Endothelial cell of umbilical vein (primary cell): ENCODE measurements around the gene NCEH1. TPM values are rescaled to one million over a fixed set of nuclear protein-coding genes. Genes with fewer than 3 reads are reported as not detected.

ENCODE experiments used
- BruUV-seq: library from RNA; stranded (reverse); fragments of 400-500 nt; replicated peaks from 2 replicates; lab custom pipeline; 2021; lab: Mats Ljungman, UMichigan
- CTCF ChIA-PET: fragments of 300-600, 350-600 bp; sonication (Branson Sonifier 250); formaldehyde crosslinking; loops from one replicate; lab custom pipeline; 2021; ENCODE audit warnings: antibody characterized with exemption, inconsistent platforms; lab: Charles Lee
- POLR2A ChIA-PET: fragments of 300-600, 350-600 bp; sonication (Branson Sonifier 250); formaldehyde crosslinking; loops from one replicate; lab custom pipeline; 2021; ENCODE audit warnings: antibody characterized with exemption, inconsistent platforms; lab: Charles Lee
- DNase-seq: peaks from one replicate; pipeline ENCODE4 v3.0.0-alpha.2; 2011; ENCODE audit warnings: low read depth, low spot score
- FAIRE-seq: peaks from 2 replicates; lab custom pipeline; 2011; peaks lifted over from hg19 to GRCh38; lab: Jason Lieb, UNC
- H2AFZ ChIP-seq: 2 replicates; pipeline ENCODE4 v1.6.0; 2012; ENCODE audit warnings: low read depth, low read length, control low read depth, inconsistent platforms
- H3K27ac ChIP-seq: 2 replicates; pipeline ENCODE4 v1.5.1; 2011; ENCODE audit warnings: low read depth, mild to moderate bottlenecking, control low read depth, low read length, moderate library complexity; ENCODE audit not compliant: insufficient read depth
- H3K27me3 ChIP-seq, 2 experiments: 2 replicates each; pipeline versions ENCODE4 v1.6.0 to v1.6.1; 2011; ENCODE audit warnings: low read length in 2 of 2, mixed read lengths in 1 of 2; ENCODE audit not compliant: control insufficient read depth in 2 of 2, insufficient read depth in 2 of 2
- H3K36me3 ChIP-seq, 2 experiments: 2 replicates in 1 of 2; 3 replicates in 1 of 2; pipeline ENCODE4 v1.5.1; 2011; ENCODE audit warnings: low read length in 2 of 2, mild to moderate bottlenecking in 1 of 2, moderate library complexity in 1 of 2; ENCODE audit not compliant: control insufficient read depth in 2 of 2, insufficient read depth in 2 of 2; ENCODE audit errors: extremely low read depth in 1 of 2
- H3K4me1 ChIP-seq: 3 replicates; pipeline ENCODE4 v1.5.1; 2011; ENCODE audit warnings: mild to moderate bottlenecking, low read length; ENCODE audit not compliant: control insufficient read depth, insufficient read depth; ENCODE audit errors: extremely low read depth
- H3K4me2 ChIP-seq: 2 replicates; pipeline ENCODE4 v1.6.1; 2011; ENCODE audit warnings: low read length, control low read depth, mixed read lengths; ENCODE audit not compliant: insufficient read depth
- H3K4me3 ChIP-seq, 3 experiments: fragments of 200-600 bp in 1 of 3; sonication (generic), shearing (Covaris generic) in 1 of 3; replicated peaks in 1 of 3; 2 replicates each; pipeline ENCODE4 v1.5.1; 2011 to 2016; ENCODE audit warnings: control low read depth in 3 of 3, low read length in 3 of 3, mild to moderate bottlenecking in 2 of 3, inconsistent platforms in 1 of 3, low read depth in 1 of 3, moderate library complexity in 1 of 3; ENCODE audit not compliant: insufficient read depth in 1 of 3
- H3K79me2 ChIP-seq: 2 replicates; pipeline ENCODE4 v1.6.0; 2012; ENCODE audit warnings: low read length, inconsistent platforms; ENCODE audit not compliant: control insufficient read depth, insufficient read depth
- H3K9ac ChIP-seq: replicated peaks from 2 replicates; pipeline ENCODE3; 2011; ENCODE audit warnings: low read length, control low read depth; ENCODE audit not compliant: insufficient read depth; ENCODE audit errors: extremely low read depth
- H3K9me1 ChIP-seq: replicated peaks from 3 replicates; pipeline ENCODE4 v1.6.0; 2011; ENCODE audit warnings: mild to moderate bottlenecking, low read length; ENCODE audit not compliant: control insufficient read depth, insufficient read depth; ENCODE audit errors: extremely low read depth
- H3K9me3 ChIP-seq: replicated peaks from 2 replicates; pipeline ENCODE4 v1.5.1; 2012; ENCODE audit warnings: low read length, inconsistent platforms; ENCODE audit not compliant: control insufficient read depth, insufficient read depth
- H4K20me1 ChIP-seq: replicated peaks from 2 replicates; pipeline ENCODE3; 2011; ENCODE audit warnings: mild to moderate bottlenecking, low read length; ENCODE audit not compliant: control insufficient read depth, insufficient read depth; ENCODE audit errors: extremely low read depth
- CTCF ChIP-seq, 2 donors: IDR thresholded peaks; 1 replicate in 1 of 2; 2 replicates in 1 of 2; pipeline ENCODE4 v1.5.1; 2011; ENCODE audit warnings: low read length in 2 of 2, mild to moderate bottlenecking in 2 of 2, moderate library complexity in 2 of 2, control low read depth in 1 of 2, inconsistent platforms in 1 of 2, low read depth in 1 of 2; ENCODE audit not compliant: insufficient read depth in 1 of 2; ENCODE audit errors: extremely low read depth in 1 of 2
- FOS ChIP-seq: IDR thresholded peaks from 2 replicates; pipeline ENCODE4 v1.6.1; 2011; ENCODE audit warnings: mild to moderate bottlenecking, low read length, moderate library complexity, borderline replicate concordance; ENCODE audit not compliant: insufficient read depth
- JUN ChIP-seq: IDR thresholded peaks from 2 replicates; pipeline ENCODE4 v1.6.1; 2011; ENCODE audit warnings: borderline replicate concordance, low read depth; ENCODE audit not compliant: insufficient read length, insufficient read depth
- MAX ChIP-seq: IDR thresholded peaks from 2 replicates; pipeline ENCODE4 v1.6.1; 2011; ENCODE audit not compliant: insufficient read depth, insufficient read length
- POLR2A ChIP-seq: IDR thresholded peaks from 2 replicates; pipeline ENCODE4 v1.6.1; 2012; ENCODE audit warnings: low read depth, mild to moderate bottlenecking, control low read depth, low read length
- dilution Hi-C: fragments of 300-500 bp; cut with MboI; formaldehyde crosslinking; loops from one replicate; pipeline ENCODE4 v1.15.0; 2019; ENCODE audit warnings: low sequenced_read_pairs; ENCODE audit not compliant: extremely low pct_ligation_motif_present
- intact Hi-C: fragments of 100-400 bp; cut with micrococcal nuclease; formaldehyde crosslinking; loops from one replicate; pipeline ENCODE4 v1.10.0; 2022
- polyA plus RNA-seq, 4 experiments: library from polyadenylated mRNA; depleted of rRNA in 3 of 4; stranded (reverse) in 3 of 4; unstranded in 1 of 4; fragments of >200 nt; gene quantifications; 2 replicates each; pipeline versions ENCODE4 v1.2.1 to v1.2.3, GENCODE V29; 2011 to 2012; ENCODE audit warnings: missing spikeins in 1 of 4
- total RNA-seq: library from RNA; stranded (reverse); gene quantifications from 2 replicates; pipeline ENCODE4 v1.2.3, GENCODE V29; 2021

Gene NCEH1
- total and polyA plus RNA-seq, 2 donors (not counting 3 experiments of a cell fraction or from before 2014, with no cell fraction given): 10.0 to 20.3 TPM

- no peaks in the 10 kb centered on the region for H3K9me3 ChIP-seq
- BruUV-seq: no TSS peak
- peak overlapping the region; percentile 15 for H2AFZ ChIP-seq
- no peaks in the 10 kb centered on the region for H3K27me3 ChIP-seq
- CTCF ChIA-PET: interaction anchor here (0.6 to 3.1 kb wide), 17 partner anchors 10 to 291 kb away, joined by 3 to 31 read pairs (median 3); no protein-coding TSS in a partner anchor
- H3K4me1 ChIP-seq: peaks cover 16% of the 10 kb centered on the region
- peak; percentile 78 for FAIRE-seq
- H3K9me1 ChIP-seq: no peaks in the 10 kb centered on the region
- dilution Hi-C loops (no loop called here), intact Hi-C loops (loop anchor here (1.0 kb wide), 3 partner anchors 27 to 133 kb away; no protein-coding TSS in a partner anchor)
- peak overlapping the region in 1 of 3 experiments; percentile 26 for H3K4me3 ChIP-seq
- H3K27ac ChIP-seq: peak overlapping the region; percentile 42
- H3K36me3 ChIP-seq: no peaks in the 10 kb centered on the region
- POLR2A ChIA-PET: interaction anchor here (0.6 kb wide), 1 partner anchor 156 kb away, joined by 8 read pairs; no protein-coding TSS in a partner anchor
- DNase-seq: peak; percentile 88
- peak overlapping the region; percentile 48 for H3K4me2 ChIP-seq
- TF ChIP-seq MAX: no peak
- no peak for TF ChIP-seq POLR2A
- peak; percentile 80 for TF ChIP-seq FOS
- TF ChIP-seq JUN: peak; percentile 70
- peak; percentile 50 to 53 for TF ChIP-seq CTCF (IDR thresholded peaks at IDR 0.05; ENCODE audit: extremely low read depth in 1 of 2, insufficient read depth in 1 of 2, low read depth in 1 of 2, low read length in 2 of 2)
- no peaks in the 10 kb centered on the region for H3K79me2 ChIP-seq
- H4K20me1 ChIP-seq: no peaks in the 10 kb centered on the region
- peak overlapping the region; percentile 35 for H3K9ac ChIP-seq
Observed at GRCh38 chr3:172622916-172623700, 87.8 kb downstream of the NCEH1 start.
